Aortic smooth muscle cell (primary cell): ENCODE results near the gene NGLY1. TPM values are rescaled to one million over a fixed set of nuclear protein-coding genes. Genes with fewer than 3 reads are reported as not detected.

Experiments used
- total RNA-seq: library from RNA; depleted of rRNA; stranded (reverse); fragments of >200 nt; gene quantifications from 2 replicates; pipeline ENCODE4 v1.2.3, GENCODE V29; 2014

NGLY1 gene, protein sequence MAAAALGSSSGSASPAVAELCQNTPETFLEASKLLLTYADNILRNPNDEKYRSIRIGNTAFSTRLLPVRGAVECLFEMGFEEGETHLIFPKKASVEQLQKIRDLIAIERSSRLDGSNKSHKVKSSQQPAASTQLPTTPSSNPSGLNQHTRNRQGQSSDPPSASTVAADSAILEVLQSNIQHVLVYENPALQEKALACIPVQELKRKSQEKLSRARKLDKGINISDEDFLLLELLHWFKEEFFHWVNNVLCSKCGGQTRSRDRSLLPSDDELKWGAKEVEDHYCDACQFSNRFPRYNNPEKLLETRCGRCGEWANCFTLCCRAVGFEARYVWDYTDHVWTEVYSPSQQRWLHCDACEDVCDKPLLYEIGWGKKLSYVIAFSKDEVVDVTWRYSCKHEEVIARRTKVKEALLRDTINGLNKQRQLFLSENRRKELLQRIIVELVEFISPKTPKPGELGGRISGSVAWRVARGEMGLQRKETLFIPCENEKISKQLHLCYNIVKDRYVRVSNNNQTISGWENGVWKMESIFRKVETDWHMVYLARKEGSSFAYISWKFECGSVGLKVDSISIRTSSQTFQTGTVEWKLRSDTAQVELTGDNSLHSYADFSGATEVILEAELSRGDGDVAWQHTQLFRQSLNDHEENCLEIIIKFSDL
- 23.3 and 25.4 TPM in 2 replicates for total RNA-seq

DNA sequence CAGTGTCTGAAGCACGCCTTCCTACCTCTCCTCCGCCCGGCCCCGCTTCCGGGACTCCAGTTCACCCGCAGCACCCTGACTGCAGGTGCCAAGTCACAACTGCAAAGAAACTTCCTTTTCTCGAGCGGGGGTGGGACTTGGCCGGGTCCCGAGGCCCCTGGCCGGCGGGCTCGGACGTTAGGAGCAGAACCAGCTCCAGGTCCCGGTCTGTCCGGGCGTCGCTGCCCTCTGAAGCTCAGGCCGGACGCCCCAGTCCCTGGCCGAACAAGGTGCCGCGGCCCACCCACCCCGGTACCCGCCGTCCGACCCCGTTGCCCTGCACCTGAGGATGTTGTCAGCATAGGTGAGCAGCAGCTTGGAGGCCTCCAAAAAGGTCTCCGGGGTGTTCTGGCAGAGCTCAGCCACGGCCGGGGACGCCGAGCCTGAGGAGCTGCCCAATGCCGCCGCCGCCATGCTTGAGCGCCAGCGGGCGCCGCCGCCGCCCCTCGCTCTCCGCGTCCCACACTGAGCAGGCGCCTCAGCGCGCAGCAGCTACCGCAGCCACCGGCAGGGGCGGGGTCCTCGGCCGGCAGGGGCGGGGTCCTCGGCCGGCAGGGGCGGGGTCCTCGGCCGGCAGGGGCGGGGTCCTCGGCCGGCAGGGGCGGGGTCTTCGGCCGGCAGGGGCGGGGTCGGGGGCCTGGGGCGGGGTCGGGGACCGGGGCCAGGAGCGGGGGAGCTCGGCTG lies at the start of gene NGLY1:
NGLY1 (minus strand) TSS at position 506 of the 723 bp plus-strand sequence; CDS start at position 453, 53 bp downstream.

DNA sequence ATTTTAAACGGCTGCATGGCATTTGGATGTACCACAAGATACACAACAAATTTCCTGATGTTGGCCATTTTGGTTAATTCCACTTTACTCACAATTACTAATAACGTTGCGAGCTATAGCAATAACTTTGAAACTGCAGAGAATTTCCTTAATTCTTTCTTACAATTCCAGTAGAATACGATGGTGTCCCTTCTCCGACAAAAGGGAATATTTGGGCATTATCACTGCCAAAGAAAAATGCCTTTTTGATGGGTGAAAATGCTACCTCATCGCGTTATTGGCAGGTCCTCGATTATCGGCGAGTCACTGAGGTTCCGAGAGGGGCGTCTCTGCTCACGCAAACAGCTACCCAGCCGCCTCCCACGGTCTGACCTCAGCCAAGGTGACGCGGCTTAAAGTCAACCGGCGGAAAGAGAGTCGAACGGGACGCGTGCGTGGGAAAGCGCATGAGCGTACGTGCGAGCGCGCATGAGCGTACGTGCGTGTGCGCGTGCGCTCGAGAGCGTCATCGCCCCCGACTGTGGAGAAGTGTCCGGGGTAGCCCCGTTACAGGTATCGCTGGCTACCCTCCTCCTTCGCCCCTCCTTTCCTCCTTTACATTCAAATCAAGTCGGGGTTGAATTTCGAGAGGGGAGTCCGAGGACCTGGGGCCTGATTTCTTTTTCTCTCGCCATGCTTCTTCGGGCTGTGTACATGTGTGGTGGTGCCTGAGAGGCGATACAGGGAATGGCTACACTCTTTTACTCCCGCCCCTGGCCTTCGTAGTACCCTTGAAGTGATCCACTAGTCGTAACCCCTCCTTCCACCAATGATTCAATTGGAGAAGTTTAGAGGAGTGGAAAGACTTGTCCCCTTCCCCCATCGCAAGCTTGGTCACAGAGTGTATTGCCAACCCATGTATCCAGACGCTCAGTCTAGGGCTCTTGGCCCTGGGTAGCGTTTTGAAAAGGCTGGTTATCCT lies 6.6 kb upstream of the NGLY1 start, which contains the start of gene OXSM:
OXSM (plus strand) TSS at position 495 of the 961 bp plus-strand sequence. CDS start 931 bp downstream, outside the sequence.

Other genes with a start within 250 kb of the NGLY1 start
- gene TOP2B, start 118.5 kb downstream of the NGLY1 start, total RNA-seq = 87.1 and 110 TPM in 2 replicates
- 8.5 and 10.5 TPM in 2 replicates for gene OXSM, start 6.6 kb upstream of the NGLY1 start, total RNA-seq